TTC549 (cell line): Measurements from ENCODE around the gene GALP.
"Not testable (repeated sequence)": the region's sequence is repeated elsewhere in the genome, so short reads cannot be mapped to it uniquely, and the experiment has no call there.

Source experiments
- FAIRE-seq: peaks from 2 replicates; lab custom pipeline; 2012; peaks lifted over from hg19 to GRCh38; lab: Jason Lieb, UNC

GALP gene

DNA sequence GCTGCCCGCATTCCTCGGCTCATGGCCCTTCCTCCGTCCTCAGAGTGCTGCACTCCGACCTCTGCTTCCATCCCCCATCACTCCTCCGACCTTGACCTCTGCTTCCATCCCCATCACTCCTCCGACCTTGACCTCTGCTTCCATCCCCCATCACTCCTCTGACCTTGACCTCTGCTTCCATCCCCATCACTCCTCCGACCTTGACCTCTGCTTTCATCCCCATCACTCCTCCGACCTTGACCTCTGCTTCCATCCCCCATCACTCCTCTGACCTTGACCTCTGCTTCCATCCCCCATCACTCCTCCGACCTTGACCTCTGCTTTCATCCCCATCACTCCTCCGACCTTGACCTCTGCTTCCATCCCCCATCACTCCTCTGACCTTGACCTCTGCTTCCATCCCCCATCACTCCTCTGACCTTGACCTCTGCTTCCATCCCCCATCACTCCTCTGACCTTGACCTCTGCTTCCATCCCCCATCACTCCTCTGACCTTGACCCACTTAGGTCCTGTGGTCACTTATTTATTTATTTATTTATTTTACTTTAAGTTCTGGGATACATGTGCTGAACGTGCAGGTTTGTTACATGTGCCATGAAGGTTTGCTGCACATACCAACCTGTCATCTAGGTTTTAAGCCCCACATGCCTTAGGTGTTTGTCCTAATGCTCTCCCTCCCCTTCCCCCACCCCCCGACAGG, 26.7 kb upstream of the GALP start:
- FAIRE-seq: not testable (repeated sequence)

- no peak for FAIRE-seq
Observed at GRCh38 chr19:56149656-56150038, 26.2 kb upstream of the GALP start.

DNA sequence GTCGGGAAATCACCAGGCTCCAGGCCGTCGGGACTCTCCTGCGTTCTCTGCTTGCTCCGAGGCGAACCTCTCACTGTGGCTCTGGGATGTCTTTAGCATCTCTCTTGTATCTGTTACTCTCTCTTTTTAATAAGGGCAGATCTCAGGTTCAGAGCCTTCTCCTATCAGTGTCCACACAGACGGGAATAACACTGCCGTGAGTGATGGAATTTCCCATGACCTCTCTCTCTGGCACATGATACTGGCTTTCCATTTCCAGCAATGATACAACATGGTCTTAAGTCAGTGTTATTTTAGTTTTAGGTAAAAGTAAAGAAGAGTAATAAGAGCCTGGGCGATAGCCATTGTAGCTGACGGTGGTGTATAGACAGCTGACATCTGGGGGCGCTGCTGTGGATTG, 25.4 kb upstream of the GALP start:
- no peak for FAIRE-seq

- no peak for FAIRE-seq
Observed at GRCh38 chr19:56152644-56153043, 23.2 kb upstream of the GALP start.

- FAIRE-seq: no peak
Observed at GRCh38 chr19:56153507-56153906, 22.3 kb upstream of the GALP start.

DNA sequence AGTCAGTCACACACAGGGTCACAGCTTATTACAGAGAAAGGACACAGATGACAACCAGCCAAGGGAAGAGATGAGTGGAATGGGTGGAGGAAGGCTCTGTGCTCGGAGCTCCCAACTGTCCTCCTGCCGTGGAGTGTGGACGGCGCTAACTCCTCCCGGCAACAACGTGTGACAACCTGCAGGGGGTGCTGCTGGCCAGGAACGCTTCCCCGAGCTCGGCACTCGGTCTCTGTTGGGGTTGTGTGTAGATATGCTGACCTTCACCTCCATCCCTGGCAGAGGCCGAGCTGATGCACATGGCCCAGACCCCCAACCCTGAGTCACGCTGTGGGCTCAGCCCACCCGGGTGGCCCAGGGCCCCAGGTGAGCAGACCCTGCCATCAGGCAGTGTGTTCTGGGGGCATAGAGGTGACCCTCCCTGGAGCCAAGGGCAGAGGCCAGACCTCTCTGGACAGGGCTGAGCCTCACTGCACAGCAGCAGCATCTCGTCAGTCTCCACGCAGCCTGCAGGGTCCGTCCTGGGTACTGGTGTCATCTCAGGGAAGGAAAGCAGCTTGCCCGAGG, 20.6 kb upstream of the GALP start:
- FAIRE-seq: no peak

GRCh38 chr19:56156768-56157167, 19.0 kb upstream of the GALP start:
- FAIRE-seq: no peak

- FAIRE-seq: no peak
Observed at GRCh38 chr19:56158170-56158757, 17.5 kb upstream of the GALP start.

DNA sequence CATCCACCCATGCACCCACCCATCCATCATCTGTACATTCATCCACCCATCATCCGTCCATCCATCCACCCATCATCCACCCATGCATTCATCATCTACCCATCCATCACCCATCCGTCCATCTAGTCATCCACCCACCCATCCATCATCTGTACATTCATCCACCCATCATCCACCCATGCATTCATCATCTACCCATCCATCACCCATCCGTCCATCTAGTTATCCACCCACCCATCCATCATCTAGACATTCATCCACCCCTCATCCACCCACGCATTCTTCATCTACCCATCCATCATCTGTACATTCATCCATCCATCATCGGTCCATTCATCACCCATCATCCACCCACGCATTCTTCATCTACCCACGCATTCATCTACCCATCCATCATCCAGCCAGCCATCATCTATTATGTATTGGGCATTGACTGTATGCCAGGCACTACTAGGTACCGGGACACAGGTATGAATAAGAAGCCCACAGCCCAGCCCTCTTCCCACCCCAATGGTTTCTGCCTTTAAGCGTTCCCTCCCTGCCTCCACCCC, 16.7 kb upstream of the GALP start:
- FAIRE-seq: no peak

GRCh38 chr19:56159622-56160271, 16.1 kb upstream of the GALP start:
- no peak for FAIRE-seq

GRCh38 chr19:56161534-56161933, 14.3 kb upstream of the GALP start:
- FAIRE-seq: no peak

DNA sequence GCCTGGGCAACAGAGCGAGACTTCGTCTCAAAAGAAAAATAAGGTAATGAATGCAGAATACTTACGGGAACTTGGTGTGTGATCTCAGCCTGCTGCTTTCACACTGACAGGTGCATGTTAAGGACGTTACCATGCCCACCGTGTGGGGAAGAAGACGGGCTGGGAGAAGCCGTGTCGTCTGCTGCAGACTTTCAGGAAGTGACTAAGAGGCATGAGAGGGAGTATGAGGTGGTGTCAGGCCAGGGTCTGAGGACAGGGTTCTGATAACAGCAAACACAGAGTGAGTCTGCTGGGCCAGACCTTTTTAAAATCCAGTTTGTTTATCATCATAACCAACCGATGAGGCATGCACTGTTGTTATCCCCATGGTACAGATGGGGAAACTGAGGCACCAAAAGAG, 13.6 kb upstream of the GALP start:
- FAIRE-seq: no peak

DNA sequence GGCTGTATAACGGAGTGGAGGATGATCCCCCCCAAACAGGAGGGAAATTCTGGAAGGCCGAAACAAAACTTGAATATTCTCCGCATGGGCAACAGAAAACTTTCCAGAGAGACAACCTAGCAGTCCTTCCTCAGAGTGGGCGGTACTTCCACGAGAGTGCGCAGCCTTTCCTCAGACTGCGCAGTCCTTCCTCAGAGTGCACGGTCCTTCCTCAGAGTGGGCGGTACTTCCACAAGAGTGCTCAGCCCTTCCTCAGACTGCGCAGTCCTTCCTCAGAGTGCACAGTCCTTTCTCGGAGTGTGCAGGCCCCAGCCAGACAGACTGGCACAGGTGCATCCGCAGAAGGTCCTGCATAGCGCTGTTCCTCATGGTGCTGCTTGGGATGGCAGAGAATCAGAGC, 12.7 kb upstream of the GALP start:
- FAIRE-seq: no peak

DNA sequence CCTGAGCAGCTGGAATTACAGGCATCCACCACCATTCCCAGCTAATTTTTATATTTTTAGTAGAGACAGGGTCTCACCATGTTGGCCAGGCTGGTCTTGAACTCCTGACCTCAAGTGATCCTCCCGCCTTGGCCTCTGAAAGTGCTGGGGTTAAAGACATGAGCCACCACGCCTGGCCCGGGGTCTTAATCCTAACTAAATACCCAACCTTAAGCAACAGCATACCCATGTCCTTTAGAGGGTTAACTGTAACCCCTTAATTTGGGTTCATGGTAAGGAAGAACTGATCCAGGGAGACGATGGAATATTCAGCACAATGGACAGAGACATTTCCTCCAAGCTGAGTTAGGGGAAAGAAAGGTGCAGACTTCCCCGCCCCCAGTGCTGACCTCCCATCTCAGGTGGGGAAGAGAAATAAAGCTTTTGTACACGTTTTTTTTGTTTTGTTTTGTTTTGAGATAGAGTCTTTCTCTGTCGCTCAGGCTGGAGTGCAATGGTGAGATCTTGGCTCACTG, 8.7 kb upstream of the GALP start:
- no peak for FAIRE-seq

DNA sequence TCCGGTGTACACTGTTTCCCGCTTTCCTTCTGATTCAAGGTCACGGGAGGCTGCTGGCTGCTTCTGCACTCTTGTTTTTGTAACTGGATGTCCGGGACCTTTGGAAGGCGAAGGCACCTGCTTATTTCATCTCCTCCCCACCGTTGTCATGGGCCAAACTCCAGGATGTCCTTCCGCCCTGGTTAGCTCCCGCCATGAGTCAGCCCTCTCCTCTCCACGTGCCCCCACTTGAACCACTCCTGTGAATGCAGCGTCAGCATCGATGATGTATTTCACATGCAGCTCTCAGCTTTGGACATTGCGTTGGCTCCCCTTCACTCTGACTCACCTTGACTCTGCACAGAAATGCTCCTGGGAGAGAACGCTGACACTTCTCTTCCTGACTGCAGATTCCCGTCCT, 5.5 kb upstream of the GALP start:
- no peak for FAIRE-seq

DNA sequence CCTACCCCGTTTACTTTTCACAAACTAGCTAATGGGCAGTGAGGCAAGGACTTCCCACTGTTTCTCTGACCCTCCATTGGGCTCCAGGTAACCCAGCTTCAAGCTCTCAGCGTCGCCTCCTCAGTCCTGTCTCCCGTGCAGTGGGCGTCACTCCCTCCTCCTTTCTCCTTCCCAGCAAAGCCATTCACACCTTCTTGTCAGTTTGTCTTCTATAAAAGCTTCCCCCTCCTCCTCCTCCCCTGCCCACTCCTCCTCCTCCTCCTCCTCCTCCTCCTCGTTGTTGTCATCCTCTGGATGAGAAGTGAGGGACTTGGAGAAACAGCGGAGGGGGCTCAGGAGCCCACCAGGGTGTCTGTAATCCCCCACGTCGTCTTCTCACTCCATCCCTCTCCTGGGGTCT, 1.7 kb upstream of the GALP start:
- no peak for FAIRE-seq

DNA sequence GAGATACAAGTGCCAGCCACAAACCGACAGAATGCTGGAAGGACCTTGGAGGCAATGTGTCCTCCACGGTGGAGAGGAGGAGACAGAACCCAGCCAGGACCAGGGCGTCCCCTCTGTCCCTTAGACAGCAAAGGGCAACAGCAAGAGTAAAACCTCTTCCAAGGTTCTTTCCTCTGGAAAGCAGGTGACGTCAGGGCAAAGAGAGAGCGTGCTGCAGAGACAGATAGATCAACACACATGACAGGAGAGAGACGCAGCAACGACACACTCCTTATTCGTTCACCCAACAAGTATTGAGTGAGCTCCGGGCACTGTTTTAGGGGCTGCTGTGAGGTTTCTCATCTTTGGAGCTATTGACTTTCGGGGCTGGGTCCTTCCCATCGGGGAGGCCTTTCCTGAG, 1.3 kb upstream of the GALP start:
- no peak for FAIRE-seq

DNA sequence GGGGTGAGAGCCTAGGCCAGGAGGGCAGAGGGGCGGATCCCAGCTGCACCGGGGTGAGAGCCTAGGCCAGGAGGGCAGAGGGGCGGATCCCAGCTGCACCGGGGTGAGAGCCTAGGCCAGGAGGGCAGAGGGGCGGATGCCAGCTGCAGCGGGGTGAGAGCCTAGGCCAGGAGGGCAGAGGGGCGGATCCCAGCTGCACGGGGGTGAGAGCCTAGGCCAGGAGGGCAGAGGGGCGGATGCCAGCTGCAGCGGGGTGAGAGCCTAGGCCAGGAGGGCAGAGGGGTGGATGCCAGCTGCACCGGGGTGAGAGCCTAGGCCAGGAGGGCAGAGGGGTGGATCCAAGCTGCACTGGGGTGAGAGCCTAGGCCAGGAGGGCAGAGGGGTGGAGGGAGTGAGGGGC, 502 bp downstream of the GALP start:
- FAIRE-seq: not testable (repeated sequence)

DNA sequence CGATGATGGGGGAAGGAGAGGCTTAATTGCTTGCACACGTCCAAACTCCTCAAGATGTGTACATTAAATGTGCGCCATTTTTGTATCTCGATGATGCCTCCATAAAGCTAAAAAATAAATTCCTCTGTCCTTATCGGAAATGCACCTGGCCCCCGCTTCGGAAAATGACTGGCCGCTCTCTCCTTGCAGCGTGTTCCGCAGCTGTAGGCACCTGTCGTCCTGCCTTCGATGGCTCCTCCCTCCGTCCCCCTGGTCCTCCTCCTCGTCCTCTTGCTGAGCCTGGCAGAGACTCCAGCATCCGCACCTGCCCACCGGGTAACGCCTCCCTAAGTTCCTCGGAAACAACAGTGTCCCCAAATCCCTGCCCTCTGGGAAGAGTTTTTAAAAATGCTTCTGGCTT, 1.1 kb downstream of the GALP start:
- FAIRE-seq: no peak

- FAIRE-seq: no peak
Observed at GRCh38 chr19:56177564-56178243, 1.9 kb downstream of the GALP start.

GRCh38 chr19:56189785-56190184, 14.0 kb downstream of the GALP start:
- FAIRE-seq: no peak

DNA sequence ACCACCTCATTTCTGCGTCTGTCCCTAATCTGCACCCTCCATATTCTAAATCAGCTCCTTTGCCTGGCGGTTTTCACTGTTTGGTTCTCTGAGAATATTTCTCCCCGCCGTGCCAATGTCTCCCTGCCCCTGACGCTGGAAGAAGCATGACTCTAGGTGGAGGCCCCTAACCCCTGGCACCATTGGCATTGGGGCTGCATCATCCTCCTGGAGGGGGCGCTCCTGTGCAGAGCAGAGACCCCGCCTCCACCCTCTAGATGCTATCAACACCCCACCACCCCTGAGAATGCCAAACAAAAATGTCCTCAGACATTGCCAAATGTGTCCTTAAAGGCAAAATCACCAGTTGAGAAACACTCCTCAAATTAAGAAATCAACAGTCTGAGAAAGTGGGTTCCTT, 15.3 kb downstream of the GALP start:
- no peak for FAIRE-seq

GRCh38 chr19:56191711-56192110, 15.9 kb downstream of the GALP start:
- no peak for FAIRE-seq
